ENCODE results near the gene SMYD3.

- TF ChIP-seq, protein P1, sequence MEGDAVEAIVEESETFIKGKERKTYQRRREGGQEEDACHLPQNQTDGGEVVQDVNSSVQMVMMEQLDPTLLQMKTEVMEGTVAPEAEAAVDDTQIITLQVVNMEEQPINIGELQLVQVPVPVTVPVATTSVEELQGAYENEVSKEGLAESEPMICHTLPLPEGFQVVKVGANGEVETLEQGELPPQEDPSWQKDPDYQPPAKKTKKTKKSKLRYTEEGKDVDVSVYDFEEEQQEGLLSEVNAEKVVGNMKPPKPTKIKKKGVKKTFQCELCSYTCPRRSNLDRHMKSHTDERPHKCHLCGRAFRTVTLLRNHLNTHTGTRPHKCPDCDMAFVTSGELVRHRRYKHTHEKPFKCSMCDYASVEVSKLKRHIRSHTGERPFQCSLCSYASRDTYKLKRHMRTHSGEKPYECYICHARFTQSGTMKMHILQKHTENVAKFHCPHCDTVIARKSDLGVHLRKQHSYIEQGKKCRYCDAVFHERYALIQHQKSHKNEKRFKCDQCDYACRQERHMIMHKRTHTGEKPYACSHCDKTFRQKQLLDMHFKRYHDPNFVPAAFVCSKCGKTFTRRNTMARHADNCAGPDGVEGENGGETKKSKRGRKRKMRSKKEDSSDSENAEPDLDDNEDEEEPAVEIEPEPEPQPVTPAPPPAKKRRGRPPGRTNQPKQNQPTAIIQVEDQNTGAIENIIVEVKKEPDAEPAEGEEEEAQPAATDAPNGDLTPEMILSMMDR (conservative IDR thresholded peaks at IDR 0.05), result no peak
- no peak for TF ChIP-seq EZH2 (IDR thresholded peaks at IDR 0.05; ENCODE audit: low read depth)
Measured at GRCh38 chr1:245800901-245801605, 706.0 kb downstream of the SMYD3 start.
